ENCODE results near the gene LRP1B. TPM values are rescaled to one million over a fixed set of nuclear protein-coding genes. Genes with fewer than 3 reads are reported as not detected.
"Not testable (repeated sequence)": the region's sequence is repeated elsewhere in the genome, so short reads cannot be mapped to it uniquely, and the experiment has no call there.

The LRP1B gene
- total RNA-seq, 3 donors from 2014 or later, result 2.3 to 29.8 (median 21.8) TPM

GRCh38 chr2:141828761-141829160 is 302.1 kb downstream of the LRP1B start:
- Histone ChIP-seq H3K4me3 (no peak overlapping the region), H3K36me3 (no peaks in the 10 kb centered on the region), H3K27me3 (no peaks in the 10 kb centered on the region), H3K27ac (no peak overlapping the region), H3K4me1 (no peaks in the 10 kb centered on the region), H3K9me3 (no peaks in the 10 kb centered on the region)
- no peak for TF ChIP-seq CTCF (IDR thresholded peaks at IDR 0.05)
- TF ChIP-seq POLR2AphosphoS5 (IDR thresholded peaks at IDR 0.05), result no peak
- TF ChIP-seq POLR2A (IDR thresholded peaks at IDR 0.05), result no peak
- intact Hi-C loops (cut with DNase I; ENCODE audit: low total_unique reads), result no loop called here
- DNase-seq (ENCODE audit: low spot score in 2 of 2), result no peak

- Histone ChIP-seq H3K36me3 (no peaks in the 10 kb centered on the region), H3K27me3 (no peaks in the 10 kb centered on the region), H3K4me1 (no peaks in the 10 kb centered on the region), H3K9me3 (no peaks in the 10 kb centered on the region), H3K27ac (no peak overlapping the region), H3K4me3 (no peak overlapping the region)
- intact Hi-C loops (cut with DNase I; ENCODE audit: low total_unique reads), result loop anchor here (5.0 kb wide), 1 partner anchor 212 kb away; no protein-coding TSS in a partner anchor
- TF ChIP-seq POLR2A (IDR thresholded peaks at IDR 0.05), result no peak
- no peak for DNase-seq (ENCODE audit: low spot score in 2 of 2)
Observed at GRCh38 chr2:141824790-141825189, 306.0 kb downstream of the LRP1B start.

- Histone ChIP-seq H3K4me3 (no peak overlapping the region), H3K4me1 (no peaks in the 10 kb centered on the region), H3K9me3 (no peaks in the 10 kb centered on the region), H3K36me3 (no peaks in the 10 kb centered on the region), H3K27me3 (no peaks in the 10 kb centered on the region), H3K27ac (no peak overlapping the region)
- TF ChIP-seq POLR2AphosphoS5 (IDR thresholded peaks at IDR 0.05) (no peak), CTCF (IDR thresholded peaks at IDR 0.05) (no peak), POLR2A (IDR thresholded peaks at IDR 0.05) (no peak)
- intact Hi-C loops (cut with DNase I; ENCODE audit: low total_unique reads), result loop anchor here (5.0 kb wide), 1 partner anchor 209 kb away; no protein-coding TSS in a partner anchor
- no peak for DNase-seq (ENCODE audit: low spot score in 2 of 2)
Observed at GRCh38 chr2:141820893-141821292, 309.9 kb downstream of the LRP1B start.

- H3K27me3 ChIP-seq; H3K4me1 ChIP-seq; DNase-seq (ENCODE audit: low spot score in 2 of 2); H3K4me3 ChIP-seq; H3K27ac ChIP-seq; H3K36me3 ChIP-seq; intact Hi-C loops (cut with DNase I; ENCODE audit: low total_unique reads): not testable (repeated sequence)
- peaks cover 6 to 12% of the 10 kb centered on the region in 2 donors for H3K9me3 ChIP-seq
Observed at GRCh38 chr2:141815320-141815719, 315.5 kb downstream of the LRP1B start.

GRCh38 chr2:141814150-141814549 is 316.7 kb downstream of the LRP1B start:
- intact Hi-C loops (cut with DNase I; ENCODE audit: low total_unique reads), result no loop called here
- peaks cover 6 to 12% of the 10 kb centered on the region in 2 donors for H3K9me3 ChIP-seq
- no peak for TF ChIP-seq POLR2A (IDR thresholded peaks at IDR 0.05)
- TF ChIP-seq CTCF (IDR thresholded peaks at IDR 0.05), result no peak
- no peak for TF ChIP-seq POLR2AphosphoS5 (IDR thresholded peaks at IDR 0.05)
- no peak overlapping the region for H3K4me3 ChIP-seq
- H3K36me3 ChIP-seq, result no peaks in the 10 kb centered on the region
- H3K27me3 ChIP-seq, result no peaks in the 10 kb centered on the region
- no peak overlapping the region for H3K27ac ChIP-seq
- DNase-seq (ENCODE audit: low spot score in 2 of 2), result no peak
- no peaks in the 10 kb centered on the region for H3K4me1 ChIP-seq

- Histone ChIP-seq H3K27me3 (no peaks in the 10 kb centered on the region), H3K36me3 (no peaks in the 10 kb centered on the region), H3K4me3 (no peak overlapping the region), H3K4me1 (no peaks in the 10 kb centered on the region), H3K9me3 (peaks cover 0 to 7% of the 10 kb centered on the region in 2 donors), H3K27ac (no peak overlapping the region)
- no peak for DNase-seq (ENCODE audit: low spot score in 2 of 2)
- intact Hi-C loops (cut with DNase I; ENCODE audit: low total_unique reads), result no loop called here
- no peak for TF ChIP-seq POLR2AphosphoS5 (IDR thresholded peaks at IDR 0.05)
- TF ChIP-seq CTCF (IDR thresholded peaks at IDR 0.05), result no peak
- TF ChIP-seq POLR2A (IDR thresholded peaks at IDR 0.05), result no peak
Observed at GRCh38 chr2:141810148-141810547, 320.7 kb downstream of the LRP1B start.

All from breast epithelium (tissue), 4 donors.